ENCODE results near the gene TMPRSS3. TPM values are rescaled to one million over a fixed set of nuclear protein-coding genes. Genes with fewer than 3 reads are reported as not detected.

TMPRSS3 gene
- total and polyA plus RNA-seq, 2 of the 13 experiments (the other 11 are each of a cell fraction or from before 2014, with no cell fraction given): 2.8 to 16.9 TPM

GRCh38 chr21:42386034-42386591 lies 9.7 kb downstream of the TMPRSS3 start:
- Histone ChIP-seq H3K4me3 (replicated peaks in 1 of 3; ENCODE audit: insufficient read depth in 1 of 3, low read depth in 2 of 3, low read length in 3 of 3) (peak overlapping the region; percentile 22 to 49 (median 25); a peak in 5 of 6 replicates), H3K4me2 (ENCODE audit: low read depth, low read length) (peak overlapping the region; percentile 88), H3K27ac (ENCODE audit: extremely low read length, insufficient read depth, low read length) (peak overlapping the region; percentile 83), H3K4me1 (ENCODE audit: insufficient read depth, low read length) (peaks cover 78% of the 10 kb centered on the region), H3K79me2 (ENCODE audit: insufficient read depth, low read length) (no peaks in the 10 kb centered on the region), H3K9me3 (ENCODE audit: low read length) (no peaks in the 10 kb centered on the region), H3K27me3 (ENCODE audit: control insufficient read depth in 1 of 2, insufficient read depth in 2 of 2, low read length in 2 of 2) (no peaks in the 10 kb centered on the region), H4K20me1 (ENCODE audit: insufficient read depth, low read length) (no peaks in the 10 kb centered on the region), H2AFZ (ENCODE audit: low read length) (no peak overlapping the region), H3K36me3 (replicated peaks in 1 of 2; ENCODE audit: control insufficient read depth in 1 of 2, insufficient read depth in 2 of 2, low read length in 2 of 2) (no peaks in the 10 kb centered on the region), H3K9ac (ENCODE audit: insufficient read depth, low read depth, low read length) (peak overlapping the region; percentile 62)
- CTCF ChIA-PET (ENCODE audit: low intra/inter-chr PET ratio, low total read pairs): no interaction called here
- peak; percentile 82 for FAIRE-seq
- POLR2A ChIA-PET: interaction anchor here (1.0 to 2.6 kb wide), 5 partner anchors 12 to 460 kb away, joined by 3 to 10 read pairs (median 6); partner anchors contain the start of genes TFF1 and UBASH3A
- intact Hi-C loops (cut with micrococcal nuclease; ENCODE audit: unreplicated experiment): no loop called here
- in situ Hi-C loops (cut with HindIII; ENCODE audit: extremely low pct_ligation_motif_present, low pct_unique_long_range_greater_than_20kb): no loop called here
- peak; percentile 67 for ATAC-seq
- 13% methylated on average over 10 of the region's 11 CpGs for whole genome bisulfite sequencing (ENCODE audit: low lambda C conversion rate)
- BruUV-seq (replicated peaks): no TSS peak
- peak; percentile 91 for DNase-seq (ENCODE audit: low spot score)
- TF ChIP-seq ZFP90 (CRISPR knock-in tag; IDR thresholded peaks at IDR 0.05; ENCODE audit: borderline replicate concordance): no peak
- TF ChIP-seq NONO (IDR thresholded peaks at IDR 0.05): no peak
- peak; percentile 50; the same call in 1 of the 2 replicates for TF ChIP-seq NONO (CRISPR knock-in tag; conservative IDR thresholded peaks at IDR 0.05)
- TF ChIP-seq ZNF296 (CRISPR knock-in tag; conservative IDR thresholded peaks at IDR 0.05): no peak
- TF ChIP-seq MEIS1 (CRISPR knock-in tag; IDR thresholded peaks at IDR 0.05; ENCODE audit: borderline replicate concordance): no peak
- TF ChIP-seq NAIF1 (CRISPR knock-in tag; IDR thresholded peaks at IDR 0.05; ENCODE audit: borderline replicate concordance): no peak
- no peak for TF ChIP-seq ZNF18 (CRISPR knock-in tag; IDR thresholded peaks at IDR 0.05; ENCODE audit: insufficient replicate concordance)
- TF ChIP-seq, protein P1, sequence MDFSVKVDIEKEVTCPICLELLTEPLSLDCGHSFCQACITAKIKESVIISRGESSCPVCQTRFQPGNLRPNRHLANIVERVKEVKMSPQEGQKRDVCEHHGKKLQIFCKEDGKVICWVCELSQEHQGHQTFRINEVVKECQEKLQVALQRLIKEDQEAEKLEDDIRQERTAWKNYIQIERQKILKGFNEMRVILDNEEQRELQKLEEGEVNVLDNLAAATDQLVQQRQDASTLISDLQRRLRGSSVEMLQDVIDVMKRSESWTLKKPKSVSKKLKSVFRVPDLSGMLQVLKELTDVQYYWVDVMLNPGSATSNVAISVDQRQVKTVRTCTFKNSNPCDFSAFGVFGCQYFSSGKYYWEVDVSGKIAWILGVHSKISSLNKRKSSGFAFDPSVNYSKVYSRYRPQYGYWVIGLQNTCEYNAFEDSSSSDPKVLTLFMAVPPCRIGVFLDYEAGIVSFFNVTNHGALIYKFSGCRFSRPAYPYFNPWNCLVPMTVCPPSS (IDR thresholded peaks at IDR 0.05): no peak
- TF ChIP-seq ZNF816 (CRISPR knock-in tag; IDR thresholded peaks at IDR 0.05; ENCODE audit: borderline replicate concordance): peak; percentile 74; the same call in 1 of the 2 replicates
- TF ChIP-seq GPN1 (CRISPR knock-in tag; IDR thresholded peaks at IDR 0.05; ENCODE audit: borderline replicate concordance): no peak
- TF ChIP-seq ATF5 (CRISPR knock-in tag; IDR thresholded peaks at IDR 0.05; ENCODE audit: low read depth): no peak
- no peak for TF ChIP-seq ZNF124 (CRISPR knock-in tag; IDR thresholded peaks at IDR 0.05)
- no peak for TF ChIP-seq PCBP1 (IDR thresholded peaks at IDR 0.05; ENCODE audit: borderline replicate concordance, low read depth, low read length)
- no peak for TF ChIP-seq NFIB (CRISPR knock-in tag; IDR thresholded peaks at IDR 0.05; ENCODE audit: borderline replicate concordance)
- 0 out of 2 replicates have a peak, but pooled peaks have one; percentile 1 for TF ChIP-seq ZNF44 (CRISPR knock-in tag; IDR thresholded peaks at IDR 0.05)
- TF ChIP-seq IKZF4 (CRISPR knock-in tag; IDR thresholded peaks at IDR 0.05; ENCODE audit: borderline replicate concordance, low read depth, not compliant biosample characterization): no peak
- no peak for TF ChIP-seq MAF1 (CRISPR knock-in tag; IDR thresholded peaks at IDR 0.05; ENCODE audit: borderline replicate concordance)
- TF ChIP-seq MAFK (conservative IDR thresholded peaks at IDR 0.05 in 1 of 2, IDR thresholded peaks at IDR 0.05 in 1 of 2; ENCODE audit: low read length in 2 of 2): no peak
- peak; percentile 26; the same call in 1 of the 2 replicates for TF ChIP-seq TFDP1 (CRISPR knock-in tag; IDR thresholded peaks at IDR 0.05; ENCODE audit: borderline replicate concordance)
- TF ChIP-seq KAT8 (CRISPR knock-in tag; IDR thresholded peaks at IDR 0.05): peak; percentile 76
- no peak for TF ChIP-seq IKZF1 (IDR thresholded peaks at IDR 0.05)

All from HepG2 (cell line).